IPS-18a (cell line): Measurements from ENCODE around the gene PPM1E.
"Not testable (repeated sequence)": the region's sequence is repeated elsewhere in the genome, so short reads cannot be mapped to it uniquely, and the experiment has no call there.

ENCODE experiments used
- H3K27ac ChIP-seq: one replicate; pipeline ENCODE4 v1.5.1; 2013; ENCODE audit warnings: low read length
- H3K27me3 ChIP-seq: one replicate; pipeline ENCODE4 v1.6.1; 2013; ENCODE audit warnings: mild to moderate bottlenecking, low read length; ENCODE audit not compliant: control insufficient read depth, insufficient read depth
- H3K36me3 ChIP-seq: one replicate; pipeline ENCODE4 v1.6.1; 2013; ENCODE audit warnings: low read depth, low read length; ENCODE audit not compliant: control insufficient read depth
- H3K4me1 ChIP-seq: one replicate; pipeline ENCODE4 v1.6.1; 2013; ENCODE audit warnings: low read depth, low read length; ENCODE audit not compliant: control insufficient read depth
- H3K4me3 ChIP-seq: one replicate; pipeline ENCODE4 v1.5.1; 2013; ENCODE audit warnings: low read length
- H3K9ac ChIP-seq: one replicate; pipeline ENCODE4 v1.6.1; 2013; ENCODE audit warnings: mild to moderate bottlenecking, low read length, moderate library complexity
- H3K9me3 ChIP-seq: one replicate; pipeline ENCODE4 v1.6.1; 2013; ENCODE audit warnings: low read depth, low read length; ENCODE audit not compliant: control insufficient read depth

Gene PPM1E

GRCh38 chr17:58783380-58783779 lies 27.7 kb downstream of the PPM1E start:
- no peaks in the 10 kb centered on the region for H3K36me3 ChIP-seq
- H3K4me3 ChIP-seq, result no peak overlapping the region
- no peaks in the 10 kb centered on the region for H3K9me3 ChIP-seq
- no peak overlapping the region for H3K27ac ChIP-seq
- no peaks in the 10 kb centered on the region for H3K4me1 ChIP-seq
- no peaks in the 10 kb centered on the region for H3K27me3 ChIP-seq
- H3K9ac ChIP-seq, result no peak overlapping the region

GRCh38 chr17:58785097-58785496 lies 29.4 kb downstream of the PPM1E start:
- H3K9me3 ChIP-seq, result no peaks in the 10 kb centered on the region
- H3K9ac ChIP-seq, result no peak overlapping the region
- H3K4me1 ChIP-seq, result no peaks in the 10 kb centered on the region
- H3K36me3 ChIP-seq, result no peaks in the 10 kb centered on the region
- no peaks in the 10 kb centered on the region for H3K27me3 ChIP-seq
- no peak overlapping the region for H3K4me3 ChIP-seq
- H3K27ac ChIP-seq, result no peak overlapping the region

DNA sequence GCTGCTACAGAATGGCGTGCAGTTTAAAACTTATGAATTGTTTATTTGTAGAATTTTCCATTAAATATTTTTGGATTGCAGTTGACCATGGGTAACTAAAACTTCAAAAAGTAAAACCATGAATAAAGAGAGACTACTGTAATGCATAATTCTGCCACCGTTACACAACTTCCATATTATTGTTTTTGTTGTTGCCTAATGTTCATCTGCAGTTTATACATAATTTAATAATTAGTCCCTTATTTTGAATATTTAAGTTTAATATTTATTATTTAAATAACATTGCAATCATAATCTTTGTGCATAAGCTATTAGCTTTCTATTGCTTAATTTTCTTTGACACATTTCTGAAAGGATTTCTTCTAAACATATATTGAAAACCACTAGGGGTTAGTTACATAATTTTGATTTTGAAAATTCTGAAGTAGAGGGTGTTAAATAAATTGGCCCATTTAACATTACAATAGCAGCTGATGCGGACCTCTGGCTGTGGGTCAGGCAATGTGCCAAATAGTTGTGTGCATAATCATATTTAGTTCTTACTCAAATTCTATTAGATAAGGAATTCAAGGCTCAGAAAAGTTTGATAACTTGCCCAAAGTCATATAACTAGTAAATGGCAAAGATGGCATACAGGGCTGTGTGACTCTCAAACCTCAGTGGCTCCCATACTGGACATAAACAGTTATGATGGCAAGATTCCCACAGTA lies 31.1 kb downstream of the PPM1E start:
- Histone ChIP-seq H3K9me3 (no peaks in the 10 kb centered on the region), H3K4me1 (no peaks in the 10 kb centered on the region), H3K9ac (no peak overlapping the region), H3K36me3 (no peaks in the 10 kb centered on the region), H3K27ac (no peak overlapping the region), H3K4me3 (no peak overlapping the region), H3K27me3 (no peaks in the 10 kb centered on the region)

DNA sequence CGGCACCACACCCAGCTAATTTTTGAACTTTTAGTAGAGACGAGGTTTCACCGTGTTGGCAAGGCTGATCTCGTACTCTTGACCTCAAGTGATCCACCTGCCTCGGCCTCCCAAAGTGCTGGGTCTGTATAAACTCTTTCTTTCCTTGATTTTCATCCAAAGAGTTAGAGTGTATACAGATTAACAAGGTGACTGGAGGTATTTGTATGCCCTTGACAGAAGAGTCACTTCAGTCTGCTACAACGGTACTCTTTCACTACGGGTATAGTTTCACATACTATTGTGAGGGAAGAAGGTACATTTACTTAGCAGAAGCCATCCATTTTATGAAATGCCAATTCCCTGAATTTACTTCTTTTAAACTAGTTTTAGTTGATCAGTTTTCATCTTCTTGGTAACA lies 32.5 kb downstream of the PPM1E start:
- H3K4me3 ChIP-seq, result no peak overlapping the region
- no peaks in the 10 kb centered on the region for H3K36me3 ChIP-seq
- H3K9me3 ChIP-seq, result no peaks in the 10 kb centered on the region
- no peak overlapping the region for H3K9ac ChIP-seq
- no peaks in the 10 kb centered on the region for H3K27me3 ChIP-seq
- H3K27ac ChIP-seq, result no peak overlapping the region
- H3K4me1 ChIP-seq, result no peaks in the 10 kb centered on the region

DNA sequence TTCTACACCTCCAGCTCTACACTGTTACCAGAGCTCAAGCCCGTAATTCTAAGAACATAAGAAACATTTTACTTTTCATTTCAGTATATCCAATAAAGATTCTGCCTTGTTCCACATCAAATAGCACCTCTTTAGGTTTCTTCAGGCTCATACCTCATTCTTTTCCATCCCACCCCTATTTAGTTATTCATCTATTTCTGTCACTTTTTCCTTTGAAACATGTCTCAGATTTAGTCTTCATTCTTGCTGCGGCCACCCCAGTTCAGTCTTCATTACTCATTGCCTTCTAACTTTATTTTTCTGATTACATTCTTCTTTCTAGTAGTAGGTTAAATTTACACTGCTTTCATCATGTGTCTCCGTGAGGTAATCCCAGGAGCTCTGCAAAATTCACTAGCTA lies 33.5 kb downstream of the PPM1E start:
- H3K36me3 ChIP-seq, result no peaks in the 10 kb centered on the region
- H3K4me1 ChIP-seq, result no peaks in the 10 kb centered on the region
- no peaks in the 10 kb centered on the region for H3K27me3 ChIP-seq
- H3K27ac ChIP-seq, result no peak overlapping the region
- H3K9ac ChIP-seq, result no peak overlapping the region
- no peak overlapping the region for H3K4me3 ChIP-seq
- no peaks in the 10 kb centered on the region for H3K9me3 ChIP-seq

- H3K9ac ChIP-seq, result no peak overlapping the region
- H3K27ac ChIP-seq, result no peak overlapping the region
- no peaks in the 10 kb centered on the region for H3K4me1 ChIP-seq
- no peaks in the 10 kb centered on the region for H3K36me3 ChIP-seq
- H3K27me3 ChIP-seq, result no peaks in the 10 kb centered on the region
- no peaks in the 10 kb centered on the region for H3K9me3 ChIP-seq
- H3K4me3 ChIP-seq, result no peak overlapping the region
Measured at GRCh38 chr17:58789831-58790230, 34.2 kb downstream of the PPM1E start.

DNA sequence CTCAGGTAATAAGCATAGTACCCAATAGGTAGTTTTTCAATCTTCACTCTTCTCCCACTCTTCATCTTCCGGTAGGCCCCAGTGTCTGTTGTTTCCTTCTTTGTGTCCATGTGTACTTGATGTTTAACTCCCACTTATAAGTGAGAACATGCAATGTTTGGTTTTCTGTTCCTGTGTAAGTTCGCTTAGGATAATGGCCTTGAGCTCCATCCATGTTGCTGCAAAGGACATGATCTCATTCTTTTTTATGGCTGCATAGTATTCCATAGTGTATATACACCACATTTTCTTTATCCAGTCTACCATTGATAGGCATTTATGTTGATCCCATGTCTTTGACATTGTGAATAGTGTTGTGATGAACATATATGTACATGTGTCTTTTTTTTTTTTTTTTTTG lies 38.9 kb downstream of the PPM1E start:
- not testable (repeated sequence) for H3K36me3 ChIP-seq, H3K9ac ChIP-seq, H3K4me1 ChIP-seq, H3K9me3 ChIP-seq, H3K27me3 ChIP-seq, H3K4me3 ChIP-seq, H3K27ac ChIP-seq

DNA sequence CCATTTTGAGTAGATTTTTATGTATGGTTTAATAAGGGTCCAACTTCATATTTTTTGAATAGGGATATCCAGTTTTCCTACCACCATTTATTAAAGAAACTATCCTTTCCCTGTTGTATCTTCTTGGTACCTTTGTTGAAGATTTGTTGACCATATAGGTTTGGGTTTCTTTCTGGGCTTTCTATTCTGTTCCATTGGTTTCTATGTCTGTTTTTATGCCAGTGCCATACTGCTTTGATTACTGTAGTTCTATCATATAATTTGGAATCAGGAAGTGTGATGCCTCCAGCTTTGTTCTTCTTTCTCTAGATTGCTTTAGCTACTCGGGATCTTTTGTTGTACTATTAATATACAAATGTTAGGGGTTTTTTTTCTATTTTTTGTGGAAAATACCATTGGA lies 46.5 kb downstream of the PPM1E start:
- Histone ChIP-seq H3K9ac (no peak overlapping the region), H3K27ac (no peak overlapping the region), H3K4me1 (no peaks in the 10 kb centered on the region), H3K36me3 (no peaks in the 10 kb centered on the region), H3K4me3 (no peak overlapping the region), H3K27me3 (no peaks in the 10 kb centered on the region), H3K9me3 (no peaks in the 10 kb centered on the region)

DNA sequence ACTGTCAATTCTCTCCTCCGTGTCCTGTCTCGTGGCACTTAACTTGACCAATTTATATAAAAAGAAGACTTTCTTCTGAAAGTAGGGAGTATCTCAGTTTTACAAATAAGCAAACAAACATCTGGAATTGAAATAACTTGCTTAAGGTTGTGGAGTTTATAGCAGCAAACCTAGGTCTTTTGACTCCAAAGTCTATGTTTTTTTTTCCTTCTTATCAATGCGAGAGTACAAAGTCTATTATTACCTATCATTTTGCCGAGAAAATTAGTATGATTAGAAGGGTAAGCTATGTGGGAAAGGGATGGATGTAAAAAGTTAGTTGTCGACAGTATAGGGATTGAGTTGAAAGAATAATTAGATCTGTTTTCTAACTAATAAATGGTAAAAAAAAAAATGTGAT lies 50.4 kb downstream of the PPM1E start:
- Histone ChIP-seq H3K9ac (no peak overlapping the region), H3K4me1 (no peaks in the 10 kb centered on the region)

GRCh38 chr17:58808609-58809563 lies 53.2 kb downstream of the PPM1E start:
- Histone ChIP-seq H3K9me3 (no peaks in the 10 kb centered on the region), H3K36me3 (no peaks in the 10 kb centered on the region), H3K27ac (no peak overlapping the region), H3K4me1 (no peaks in the 10 kb centered on the region), H3K27me3 (no peaks in the 10 kb centered on the region), H3K4me3 (no peak overlapping the region), H3K9ac (no peak overlapping the region)

More for the DNA sequence above, 50.4 kb downstream of the PPM1E start:
- Histone ChIP-seq H3K9me3 (no peaks in the 10 kb centered on the region), H3K36me3 (no peaks in the 10 kb centered on the region), H3K4me3 (no peak overlapping the region), H3K27ac (no peak overlapping the region), H3K27me3 (no peaks in the 10 kb centered on the region)

DNA sequence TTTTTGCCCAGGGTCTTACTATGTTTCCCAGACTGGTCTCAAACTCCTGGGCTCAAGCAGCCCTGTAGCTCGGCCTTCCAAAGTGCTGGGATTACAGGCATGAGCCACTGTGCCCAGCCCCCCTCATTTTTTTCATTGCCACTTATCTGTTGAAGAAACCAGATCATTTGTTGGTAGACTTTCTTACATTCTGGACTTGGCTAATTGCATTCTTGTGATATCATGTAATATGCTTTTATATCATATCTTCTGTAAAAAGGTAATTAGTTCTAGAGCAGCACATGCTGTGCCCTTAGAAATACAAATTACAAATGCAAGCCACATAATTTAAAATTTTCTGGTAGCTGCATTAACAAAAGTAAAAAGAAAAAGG lies 53.9 kb downstream of the PPM1E start:
- Histone ChIP-seq H3K36me3 (no peaks in the 10 kb centered on the region), H3K27ac (no peak overlapping the region), H3K27me3 (no peaks in the 10 kb centered on the region), H3K4me3 (no peak overlapping the region), H3K4me1 (no peaks in the 10 kb centered on the region), H3K9me3 (no peaks in the 10 kb centered on the region), H3K9ac (no peak overlapping the region)

DNA sequence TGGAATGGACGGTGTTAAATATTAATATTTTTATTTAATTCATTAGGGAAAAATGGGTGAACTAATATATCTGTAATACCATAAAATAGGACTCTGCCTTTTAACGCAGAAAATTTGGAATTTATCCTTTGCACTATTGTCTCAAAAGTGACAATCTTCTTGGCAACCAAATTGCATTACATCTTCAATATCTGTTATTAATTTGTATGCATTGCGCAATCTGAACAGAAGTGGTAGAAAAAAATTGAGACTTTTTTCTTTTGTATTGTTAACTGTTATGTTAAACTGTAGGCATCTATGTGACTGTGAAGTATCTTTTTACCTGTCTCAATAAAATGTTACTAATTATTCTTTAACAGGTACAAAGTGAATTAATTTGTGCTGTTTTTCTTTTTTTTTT lies 55.6 kb downstream of the PPM1E start:
- Histone ChIP-seq H3K4me3 (no peak overlapping the region), H3K4me1 (no peaks in the 10 kb centered on the region)

More for the DNA sequence above, 55.6 kb downstream of the PPM1E start:
- no peaks in the 10 kb centered on the region for H3K27me3 ChIP-seq
- H3K9ac ChIP-seq, result no peak overlapping the region
- H3K36me3 ChIP-seq, result no peaks in the 10 kb centered on the region
- H3K9me3 ChIP-seq, result no peaks in the 10 kb centered on the region
- H3K27ac ChIP-seq, result no peak overlapping the region
